Liver (tissue), 3 donors: ENCODE results near the gene GGN.

Experiments used
- FOXA1 ChIP-seq: IDR thresholded peaks from 2 replicates; pipeline ENCODE4 v1.6.1; 2016; ENCODE audit warnings: antibody characterized with exemption
- JUND ChIP-seq, 2 donors: IDR thresholded peaks; 2 replicates each; pipeline ENCODE4 v1.6.1; 2016; ENCODE audit warnings: antibody characterized with exemption in 2 of 2
- RAD21 ChIP-seq, 2 donors: IDR thresholded peaks; 2 replicates each; pipeline ENCODE4 v1.6.1; 2016; ENCODE audit warnings: antibody characterized with exemption in 2 of 2, mild to moderate bottlenecking in 2 of 2
- SP1 ChIP-seq: IDR thresholded peaks from 2 replicates; pipeline ENCODE4 v1.6.1; 2018; ENCODE audit warnings: antibody characterized with exemption, mild to moderate bottlenecking
- TAF1 ChIP-seq: conservative IDR thresholded peaks from 2 replicates; pipeline ENCODE4 v1.6.1; 2016; ENCODE audit warnings: antibody characterized with exemption, mild to moderate bottlenecking
- YY1 ChIP-seq: IDR thresholded peaks from 2 replicates; pipeline ENCODE4 v1.6.1; 2016; ENCODE audit warnings: antibody characterized with exemption, mild to moderate bottlenecking
- TF ChIP-seq, protein P1 (sequence below): fragments of 150-350 bp; IDR thresholded peaks from 2 replicates; pipeline ENCODE4 v1.5.1; 2017; ENCODE audit warnings: improper control_type of control experiment, low read depth, low read length; ENCODE audit not compliant: missing input control
- TF ChIP-seq, protein P2 (sequence below): IDR thresholded peaks from 2 replicates; pipeline ENCODE4 v1.6.1; 2016; ENCODE audit warnings: antibody characterized with exemption
- TF ChIP-seq, protein P3 (sequence below): IDR thresholded peaks from 2 replicates; pipeline ENCODE4 v1.6.1; 2016; ENCODE audit warnings: antibody characterized with exemption, mild to moderate bottlenecking
- TF ChIP-seq, protein P4 (sequence below): IDR thresholded peaks from 2 replicates; pipeline ENCODE4 v1.6.1; 2016; ENCODE audit warnings: antibody characterized with exemption
- donor health status: healthy.
- donor health status: healthy.

DNA sequence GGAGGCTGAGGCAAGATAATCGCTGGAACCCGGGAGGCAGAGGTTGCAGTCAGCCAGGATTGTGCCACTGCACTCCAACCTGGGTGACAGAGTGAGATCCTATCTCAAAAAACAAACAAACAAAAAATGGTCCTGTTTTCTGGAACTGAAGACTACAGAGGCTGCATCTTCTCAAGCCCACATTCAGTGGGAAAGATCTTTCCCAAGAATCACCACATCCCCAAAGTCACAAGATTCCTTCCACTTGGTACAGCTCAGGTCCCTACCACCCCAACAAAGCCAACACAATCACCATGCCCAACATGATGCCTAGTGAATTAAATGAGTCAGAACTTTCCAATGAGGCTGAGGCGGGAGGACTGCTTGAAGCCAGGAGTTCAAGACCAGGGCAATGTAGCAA is 37.0 kb downstream of the GGN start:
- TF ChIP-seq, protein P1, sequence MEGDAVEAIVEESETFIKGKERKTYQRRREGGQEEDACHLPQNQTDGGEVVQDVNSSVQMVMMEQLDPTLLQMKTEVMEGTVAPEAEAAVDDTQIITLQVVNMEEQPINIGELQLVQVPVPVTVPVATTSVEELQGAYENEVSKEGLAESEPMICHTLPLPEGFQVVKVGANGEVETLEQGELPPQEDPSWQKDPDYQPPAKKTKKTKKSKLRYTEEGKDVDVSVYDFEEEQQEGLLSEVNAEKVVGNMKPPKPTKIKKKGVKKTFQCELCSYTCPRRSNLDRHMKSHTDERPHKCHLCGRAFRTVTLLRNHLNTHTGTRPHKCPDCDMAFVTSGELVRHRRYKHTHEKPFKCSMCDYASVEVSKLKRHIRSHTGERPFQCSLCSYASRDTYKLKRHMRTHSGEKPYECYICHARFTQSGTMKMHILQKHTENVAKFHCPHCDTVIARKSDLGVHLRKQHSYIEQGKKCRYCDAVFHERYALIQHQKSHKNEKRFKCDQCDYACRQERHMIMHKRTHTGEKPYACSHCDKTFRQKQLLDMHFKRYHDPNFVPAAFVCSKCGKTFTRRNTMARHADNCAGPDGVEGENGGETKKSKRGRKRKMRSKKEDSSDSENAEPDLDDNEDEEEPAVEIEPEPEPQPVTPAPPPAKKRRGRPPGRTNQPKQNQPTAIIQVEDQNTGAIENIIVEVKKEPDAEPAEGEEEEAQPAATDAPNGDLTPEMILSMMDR: no peak
- TF ChIP-seq SP1 (no peak), YY1 (no peak), JUND (IDR thresholded peaks at IDR 0.05) (no peak), FOXA1 (no peak), RAD21 (IDR thresholded peaks at IDR 0.05) (no peak), TAF1 (no peak)
- TF ChIP-seq, protein P2, sequence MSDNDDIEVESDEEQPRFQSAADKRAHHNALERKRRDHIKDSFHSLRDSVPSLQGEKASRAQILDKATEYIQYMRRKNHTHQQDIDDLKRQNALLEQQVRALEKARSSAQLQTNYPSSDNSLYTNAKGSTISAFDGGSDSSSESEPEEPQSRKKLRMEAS: no peak
- TF ChIP-seq, protein P3, sequence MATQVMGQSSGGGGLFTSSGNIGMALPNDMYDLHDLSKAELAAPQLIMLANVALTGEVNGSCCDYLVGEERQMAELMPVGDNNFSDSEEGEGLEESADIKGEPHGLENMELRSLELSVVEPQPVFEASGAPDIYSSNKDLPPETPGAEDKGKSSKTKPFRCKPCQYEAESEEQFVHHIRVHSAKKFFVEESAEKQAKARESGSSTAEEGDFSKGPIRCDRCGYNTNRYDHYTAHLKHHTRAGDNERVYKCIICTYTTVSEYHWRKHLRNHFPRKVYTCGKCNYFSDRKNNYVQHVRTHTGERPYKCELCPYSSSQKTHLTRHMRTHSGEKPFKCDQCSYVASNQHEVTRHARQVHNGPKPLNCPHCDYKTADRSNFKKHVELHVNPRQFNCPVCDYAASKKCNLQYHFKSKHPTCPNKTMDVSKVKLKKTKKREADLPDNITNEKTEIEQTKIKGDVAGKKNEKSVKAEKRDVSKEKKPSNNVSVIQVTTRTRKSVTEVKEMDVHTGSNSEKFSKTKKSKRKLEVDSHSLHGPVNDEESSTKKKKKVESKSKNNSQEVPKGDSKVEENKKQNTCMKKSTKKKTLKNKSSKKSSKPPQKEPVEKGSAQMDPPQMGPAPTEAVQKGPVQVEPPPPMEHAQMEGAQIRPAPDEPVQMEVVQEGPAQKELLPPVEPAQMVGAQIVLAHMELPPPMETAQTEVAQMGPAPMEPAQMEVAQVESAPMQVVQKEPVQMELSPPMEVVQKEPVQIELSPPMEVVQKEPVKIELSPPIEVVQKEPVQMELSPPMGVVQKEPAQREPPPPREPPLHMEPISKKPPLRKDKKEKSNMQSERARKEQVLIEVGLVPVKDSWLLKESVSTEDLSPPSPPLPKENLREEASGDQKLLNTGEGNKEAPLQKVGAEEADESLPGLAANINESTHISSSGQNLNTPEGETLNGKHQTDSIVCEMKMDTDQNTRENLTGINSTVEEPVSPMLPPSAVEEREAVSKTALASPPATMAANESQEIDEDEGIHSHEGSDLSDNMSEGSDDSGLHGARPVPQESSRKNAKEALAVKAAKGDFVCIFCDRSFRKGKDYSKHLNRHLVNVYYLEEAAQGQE: no peak
- TF ChIP-seq, protein P4, sequence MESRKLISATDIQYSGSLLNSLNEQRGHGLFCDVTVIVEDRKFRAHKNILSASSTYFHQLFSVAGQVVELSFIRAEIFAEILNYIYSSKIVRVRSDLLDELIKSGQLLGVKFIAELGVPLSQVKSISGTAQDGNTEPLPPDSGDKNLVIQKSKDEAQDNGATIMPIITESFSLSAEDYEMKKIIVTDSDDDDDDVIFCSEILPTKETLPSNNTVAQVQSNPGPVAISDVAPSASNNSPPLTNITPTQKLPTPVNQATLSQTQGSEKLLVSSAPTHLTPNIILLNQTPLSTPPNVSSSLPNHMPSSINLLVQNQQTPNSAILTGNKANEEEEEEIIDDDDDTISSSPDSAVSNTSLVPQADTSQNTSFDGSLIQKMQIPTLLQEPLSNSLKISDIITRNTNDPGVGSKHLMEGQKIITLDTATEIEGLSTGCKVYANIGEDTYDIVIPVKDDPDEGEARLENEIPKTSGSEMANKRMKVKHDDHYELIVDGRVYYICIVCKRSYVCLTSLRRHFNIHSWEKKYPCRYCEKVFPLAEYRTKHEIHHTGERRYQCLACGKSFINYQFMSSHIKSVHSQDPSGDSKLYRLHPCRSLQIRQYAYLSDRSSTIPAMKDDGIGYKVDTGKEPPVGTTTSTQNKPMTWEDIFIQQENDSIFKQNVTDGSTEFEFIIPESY: no peak
